Mucosa of stomach (tissue), 1 donor: ENCODE results near the gene GPX8.

ENCODE experiments used
- H3K27me3 ChIP-seq: one replicate; pipeline ENCODE4 v1.7.0; 2013; ENCODE audit warnings: mild to moderate bottlenecking, low read length; ENCODE audit not compliant: control insufficient read depth, insufficient read depth
- H3K36me3 ChIP-seq: one replicate; pipeline ENCODE4 v1.7.0; 2013; ENCODE audit warnings: low read length; ENCODE audit not compliant: control insufficient read depth, insufficient read depth
- H3K4me1 ChIP-seq: one replicate; pipeline ENCODE4 v1.7.0; 2013; ENCODE audit warnings: mild to moderate bottlenecking, low read length; ENCODE audit not compliant: control insufficient read depth, insufficient read depth
- H3K4me3 ChIP-seq: one replicate; pipeline ENCODE4 v1.7.0; 2013; ENCODE audit warnings: low read length
- H3K9ac ChIP-seq: one replicate; pipeline ENCODE4 v1.7.0; 2013; ENCODE audit warnings: mild to moderate bottlenecking, low read length, moderate library complexity
- H3K9me3 ChIP-seq: one replicate; pipeline ENCODE4 v1.7.0; 2013; ENCODE audit warnings: mild to moderate bottlenecking, low read length, moderate library complexity; ENCODE audit not compliant: control insufficient read depth
- donor health status: Pancreatic carcinoma.

GPX8 gene, protein sequence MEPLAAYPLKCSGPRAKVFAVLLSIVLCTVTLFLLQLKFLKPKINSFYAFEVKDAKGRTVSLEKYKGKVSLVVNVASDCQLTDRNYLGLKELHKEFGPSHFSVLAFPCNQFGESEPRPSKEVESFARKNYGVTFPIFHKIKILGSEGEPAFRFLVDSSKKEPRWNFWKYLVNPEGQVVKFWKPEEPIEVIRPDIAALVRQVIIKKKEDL

DNA sequence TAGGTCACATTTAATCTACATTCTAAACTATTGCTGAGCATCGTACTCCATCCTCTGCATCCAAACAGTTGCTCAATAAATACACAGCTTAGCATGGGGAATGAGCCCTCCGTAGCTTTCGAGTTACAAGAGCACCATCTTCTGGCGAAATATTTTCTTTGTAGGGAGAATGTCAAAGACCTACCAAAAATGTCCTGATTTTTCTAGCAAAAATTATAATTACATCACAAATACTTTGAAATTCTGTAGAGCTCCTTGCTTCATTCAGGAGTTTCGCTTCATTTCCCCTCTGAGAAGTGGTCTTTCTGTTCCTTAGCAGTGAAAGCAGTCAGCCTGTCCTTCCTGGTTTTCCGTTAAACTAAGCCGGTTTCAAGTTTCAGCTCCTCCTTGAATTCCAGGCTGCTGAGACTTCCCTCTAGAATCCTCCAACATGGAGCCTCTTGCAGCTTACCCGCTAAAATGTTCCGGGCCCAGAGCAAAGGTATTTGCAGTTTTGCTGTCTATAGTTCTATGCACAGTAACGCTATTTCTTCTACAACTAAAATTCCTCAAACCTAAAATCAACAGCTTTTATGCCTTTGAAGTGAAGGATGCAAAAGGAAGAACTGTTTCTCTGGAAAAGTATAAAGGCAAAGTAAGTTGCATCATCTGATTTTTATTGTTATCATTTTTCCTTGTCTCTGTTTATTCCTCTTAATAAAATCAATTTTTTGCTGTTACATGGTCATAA is at the start of gene GPX8:
GPX8 (plus strand) TSS at position 409 of the 730 bp plus-strand sequence; CDS start at position 431, 22 bp downstream.
- Histone ChIP-seq H3K27me3 (peaks cover 3% of the 10 kb centered on the region), H3K9me3 (no peaks in the 10 kb centered on the region), H3K9ac (no peak within 1 kb of the TSS), H3K4me3 (peak within 1 kb of the TSS; percentile 37), H3K4me1 (no peaks in the 10 kb centered on the region), H3K36me3 (no peaks in the 10 kb centered on the region)

DNA sequence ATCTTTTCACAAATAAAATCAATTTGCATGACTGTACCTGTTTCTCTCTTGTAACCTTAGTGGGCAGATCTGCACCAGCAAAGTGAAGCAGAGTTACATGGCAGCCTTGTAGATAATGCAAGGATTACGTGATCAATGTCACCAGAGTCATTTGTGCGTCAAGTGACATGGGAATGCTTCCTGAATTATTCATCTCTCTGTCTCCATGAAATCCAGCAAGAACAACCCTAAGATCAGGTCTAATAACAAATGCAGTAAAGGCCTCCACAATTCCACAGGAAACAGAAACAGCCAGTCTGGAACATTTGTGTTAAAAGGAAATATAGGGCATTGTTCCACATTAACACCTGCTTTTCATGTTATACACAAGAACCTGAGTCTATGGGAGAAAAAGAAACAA is 49.8 kb upstream of the GPX8 start:
- no peaks in the 10 kb centered on the region for H3K4me1 ChIP-seq
- H3K27me3 ChIP-seq: no peaks in the 10 kb centered on the region
- H3K9ac ChIP-seq: no peak overlapping the region
- no peaks in the 10 kb centered on the region for H3K36me3 ChIP-seq
- H3K9me3 ChIP-seq: no peaks in the 10 kb centered on the region
- no peak overlapping the region for H3K4me3 ChIP-seq

DNA sequence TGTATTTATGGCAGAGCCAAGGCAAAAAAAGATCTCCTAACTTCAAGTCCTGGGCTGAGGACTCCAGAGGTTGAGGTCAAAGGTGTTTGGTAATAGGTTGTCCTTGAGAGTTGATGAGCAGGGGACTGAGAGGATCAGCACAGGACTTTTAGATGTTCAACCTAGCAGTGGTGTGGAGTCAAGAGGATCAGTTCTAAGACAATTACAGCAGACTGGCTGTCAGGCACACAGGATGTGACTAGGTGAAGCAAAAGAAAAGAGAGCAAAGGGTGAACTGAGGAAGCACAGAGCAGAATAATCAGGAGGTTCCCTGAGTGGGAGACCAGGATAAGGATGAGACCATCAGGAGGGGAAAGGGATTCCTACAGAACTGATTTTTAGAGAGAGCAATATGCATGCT is 46.6 kb upstream of the GPX8 start:
- no peaks in the 10 kb centered on the region for H3K9me3 ChIP-seq
- no peak overlapping the region for H3K9ac ChIP-seq
- no peaks in the 10 kb centered on the region for H3K4me1 ChIP-seq
- H3K4me3 ChIP-seq: no peak overlapping the region
- H3K27me3 ChIP-seq: no peaks in the 10 kb centered on the region
- H3K36me3 ChIP-seq: no peaks in the 10 kb centered on the region

DNA sequence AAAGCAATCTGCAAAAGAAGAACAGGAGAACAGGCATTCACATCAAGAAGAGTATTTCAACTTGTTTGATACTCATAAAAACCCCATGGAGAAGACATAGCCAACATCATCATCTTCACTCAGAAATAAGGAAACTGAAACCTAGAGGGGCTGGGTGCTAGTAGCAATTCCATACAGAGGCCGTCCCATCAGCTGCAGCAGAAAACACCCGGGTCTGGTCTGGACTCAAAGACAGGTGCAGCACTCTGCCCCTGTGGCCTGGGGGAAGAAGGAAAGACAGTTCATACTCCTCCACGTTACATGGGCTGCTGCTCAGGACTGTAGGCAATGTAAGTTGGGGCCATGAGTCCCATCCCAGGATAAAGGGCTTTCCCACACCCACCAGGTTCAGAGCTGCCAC is 45.9 kb upstream of the GPX8 start:
- Histone ChIP-seq H3K9me3 (no peaks in the 10 kb centered on the region), H3K4me3 (no peak overlapping the region), H3K27me3 (no peaks in the 10 kb centered on the region), H3K9ac (no peak overlapping the region), H3K36me3 (no peaks in the 10 kb centered on the region), H3K4me1 (no peaks in the 10 kb centered on the region)

DNA sequence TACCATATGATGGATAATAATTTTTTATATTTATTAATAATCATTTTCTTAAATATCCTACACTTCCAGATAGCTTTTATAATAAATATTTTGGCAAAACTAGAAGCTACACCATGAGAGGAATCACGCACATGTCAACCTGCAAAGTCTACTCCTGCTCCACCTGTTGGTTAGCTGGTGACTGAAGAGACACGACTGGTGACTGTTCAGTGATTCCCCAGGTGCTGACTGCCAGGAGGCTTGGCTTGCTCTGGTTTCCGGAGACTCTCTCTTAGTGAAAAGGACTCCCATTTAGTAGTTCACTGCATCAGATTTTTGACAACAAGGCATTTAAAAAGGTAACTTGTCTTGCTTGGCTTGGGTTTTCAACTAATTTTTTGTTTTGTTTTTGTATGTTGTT is 36.6 kb upstream of the GPX8 start:
- no peak overlapping the region for H3K9ac ChIP-seq
- no peak overlapping the region for H3K4me3 ChIP-seq
- no peaks in the 10 kb centered on the region for H3K4me1 ChIP-seq
- H3K27me3 ChIP-seq: no peaks in the 10 kb centered on the region
- H3K9me3 ChIP-seq: no peaks in the 10 kb centered on the region
- H3K36me3 ChIP-seq: no peaks in the 10 kb centered on the region

DNA sequence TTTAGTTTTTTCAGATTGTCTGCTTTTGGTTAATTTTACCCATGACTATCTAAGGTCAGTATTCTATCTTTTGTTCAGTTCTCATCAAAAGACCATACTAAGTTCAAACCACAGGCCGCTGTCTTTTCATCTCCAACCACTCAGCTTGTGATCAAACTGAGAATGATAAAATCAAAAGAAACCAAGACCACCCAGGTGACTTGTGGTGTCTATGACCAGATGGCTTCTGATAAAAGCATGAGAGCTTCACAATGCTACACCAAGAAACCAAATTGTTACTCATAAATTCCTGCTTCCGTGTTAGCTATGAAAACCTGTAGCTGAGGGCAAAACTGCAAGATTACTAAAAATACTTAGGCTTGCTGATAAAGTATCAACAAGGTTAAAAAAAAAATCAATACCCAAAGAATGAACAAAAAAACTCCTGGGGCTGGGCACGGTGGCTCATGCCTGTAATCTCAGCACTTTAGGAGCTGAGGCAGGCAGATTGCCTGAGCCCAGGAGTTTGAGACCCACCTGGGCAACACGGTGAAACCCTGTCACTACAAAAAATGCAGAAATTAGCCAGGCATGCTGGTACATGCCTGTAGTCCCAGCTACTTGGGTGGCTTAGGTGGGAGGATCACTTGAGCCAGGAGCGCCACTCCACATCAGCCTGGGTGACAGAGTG is 25.8 kb upstream of the GPX8 start:
- Histone ChIP-seq H3K36me3 (no peaks in the 10 kb centered on the region), H3K9ac (no peak overlapping the region), H3K9me3 (no peaks in the 10 kb centered on the region), H3K4me3 (no peak overlapping the region), H3K4me1 (no peaks in the 10 kb centered on the region), H3K27me3 (no peaks in the 10 kb centered on the region)

DNA sequence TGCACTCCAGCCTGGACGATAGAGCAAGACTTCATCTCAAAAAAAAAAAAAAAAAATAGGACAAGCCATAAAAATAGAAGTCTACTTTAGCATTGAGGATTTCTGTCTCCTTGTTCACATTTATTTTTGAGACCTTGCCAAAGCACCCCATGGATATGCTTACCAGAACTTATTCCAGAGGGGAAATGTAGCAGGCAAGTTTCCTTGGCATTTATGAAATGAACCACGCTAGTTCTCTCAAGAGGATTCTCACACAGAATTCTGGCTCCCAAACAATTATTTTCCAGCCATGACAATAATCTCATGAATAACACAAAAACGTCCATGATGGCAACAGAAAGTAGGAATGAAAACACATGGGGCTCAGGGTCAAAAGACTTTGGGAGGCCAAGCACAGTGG is 23.4 kb upstream of the GPX8 start:
- Histone ChIP-seq H3K9me3 (no peaks in the 10 kb centered on the region), H3K27me3 (no peaks in the 10 kb centered on the region), H3K4me3 (no peak overlapping the region), H3K36me3 (no peaks in the 10 kb centered on the region), H3K9ac (no peak overlapping the region), H3K4me1 (no peaks in the 10 kb centered on the region)

DNA sequence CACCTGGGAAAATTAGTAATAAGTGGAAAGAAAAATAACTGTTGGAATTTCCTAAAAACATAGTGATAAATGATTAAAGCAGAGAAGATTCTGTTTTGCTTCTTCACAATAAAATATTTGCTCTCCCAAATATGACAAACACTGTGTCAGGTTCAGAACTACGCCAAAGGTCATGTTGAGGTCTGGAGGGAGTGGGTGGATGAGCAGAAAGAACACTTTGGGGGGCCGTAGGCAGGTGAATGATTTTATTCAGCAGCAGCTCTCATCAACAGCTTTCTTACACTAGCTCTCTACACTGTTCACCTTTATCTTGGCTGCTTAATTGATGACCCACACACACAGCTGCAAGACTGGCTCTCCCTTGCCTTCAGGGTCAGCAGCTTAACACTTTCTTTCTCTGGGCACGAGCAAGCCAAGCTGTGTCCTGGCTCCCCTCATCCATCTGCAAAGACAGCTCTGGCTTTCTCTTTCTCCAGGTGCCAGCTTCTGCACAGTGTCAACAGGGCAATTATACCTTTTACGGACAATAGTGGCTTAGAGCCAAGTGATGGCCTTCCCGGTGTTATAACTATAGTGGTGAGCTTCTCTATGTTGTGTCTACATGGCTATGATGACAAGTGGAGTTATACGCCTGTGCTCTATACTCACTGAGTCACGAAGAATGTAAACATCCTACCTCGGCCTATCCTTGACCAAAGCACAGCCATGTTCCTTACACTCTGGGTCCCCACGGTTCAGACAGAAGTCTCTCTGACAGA is 18.9 kb upstream of the GPX8 start:
- Histone ChIP-seq H3K9ac (no peak overlapping the region), H3K9me3 (no peaks in the 10 kb centered on the region), H3K4me1 (no peaks in the 10 kb centered on the region), H3K4me3 (no peak overlapping the region), H3K27me3 (no peaks in the 10 kb centered on the region), H3K36me3 (no peaks in the 10 kb centered on the region)

DNA sequence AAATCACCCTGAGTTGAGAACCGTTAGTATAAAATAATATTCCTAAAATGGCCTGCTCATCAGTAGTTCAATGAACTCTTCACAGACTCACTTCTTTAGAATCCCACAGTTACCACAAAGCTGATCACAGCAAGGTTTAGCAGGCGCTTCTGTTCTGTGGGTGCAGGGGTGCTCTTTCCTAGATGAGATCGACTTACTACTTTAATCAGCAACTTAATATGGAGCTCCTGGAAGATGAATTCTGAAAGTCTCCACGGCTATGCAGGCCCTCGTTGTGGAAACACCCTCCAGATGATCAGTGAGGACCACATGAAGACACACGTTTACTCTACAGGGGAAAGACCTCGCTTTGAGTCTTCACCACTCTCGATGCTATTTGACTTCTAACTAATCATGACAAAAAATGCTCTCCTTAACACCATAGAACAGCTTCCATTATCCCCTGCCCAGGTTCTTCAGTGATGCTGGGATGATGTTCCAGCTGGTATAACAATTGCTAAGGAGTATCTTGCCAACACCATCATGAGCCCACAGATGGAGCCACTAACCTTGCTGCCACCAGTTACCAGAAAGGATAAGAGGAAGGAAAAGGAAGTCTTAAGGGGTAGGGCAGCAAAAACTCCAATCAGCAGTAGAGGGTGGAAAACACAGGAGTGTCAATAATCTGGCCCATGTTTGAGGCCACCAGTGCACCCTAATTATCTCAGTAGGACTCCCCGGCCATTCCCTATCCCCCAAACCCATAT is 17.9 kb upstream of the GPX8 start:
- Histone ChIP-seq H3K4me1 (no peaks in the 10 kb centered on the region), H3K9me3 (no peaks in the 10 kb centered on the region), H3K9ac (no peak overlapping the region), H3K27me3 (no peaks in the 10 kb centered on the region), H3K4me3 (no peak overlapping the region), H3K36me3 (no peaks in the 10 kb centered on the region)

DNA sequence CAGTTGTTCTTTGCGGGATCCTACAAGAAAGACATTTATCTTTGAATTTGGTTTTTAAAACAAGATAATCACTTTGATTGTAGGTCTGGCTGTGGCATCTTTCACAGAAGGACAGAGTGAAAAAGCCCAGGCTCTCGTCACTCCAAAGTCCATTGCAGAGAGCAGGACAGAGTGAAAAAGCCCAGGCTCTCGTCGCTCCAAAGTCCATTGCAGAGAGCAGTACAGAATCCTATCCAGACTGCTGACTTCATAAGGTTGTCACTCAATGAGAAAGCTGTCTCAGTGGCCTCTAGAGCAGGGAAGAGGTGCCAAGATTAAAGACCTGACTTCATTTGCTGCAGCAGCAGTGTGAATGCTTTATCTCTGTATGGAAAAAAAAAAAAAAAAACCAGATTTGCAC is 16.3 kb upstream of the GPX8 start:
- Histone ChIP-seq H3K9me3 (no peaks in the 10 kb centered on the region), H3K9ac (no peak overlapping the region), H3K36me3 (no peaks in the 10 kb centered on the region), H3K4me3 (no peak overlapping the region), H3K4me1 (no peaks in the 10 kb centered on the region), H3K27me3 (no peaks in the 10 kb centered on the region)

DNA sequence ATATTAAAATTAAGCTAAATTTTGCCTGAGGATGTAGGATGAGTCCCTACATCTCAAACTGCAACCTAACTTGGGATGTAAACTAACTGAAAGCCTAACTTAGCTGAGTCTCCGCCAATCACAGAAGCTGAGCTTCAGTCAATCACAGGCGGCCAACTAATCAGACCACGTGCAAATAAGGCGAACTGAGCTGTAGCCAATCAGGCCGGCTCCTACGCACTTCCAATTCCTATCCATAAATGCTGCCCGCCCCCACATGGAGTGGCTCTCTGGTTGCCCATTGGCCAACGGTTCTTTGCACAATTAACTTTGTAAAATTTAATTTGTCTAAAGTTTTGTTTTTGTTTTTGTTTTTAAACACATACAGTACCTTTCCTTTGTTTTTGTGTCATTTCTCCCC is 13.9 kb upstream of the GPX8 start:
- H3K36me3 ChIP-seq: no peaks in the 10 kb centered on the region
- H3K9me3 ChIP-seq: no peaks in the 10 kb centered on the region
- no peaks in the 10 kb centered on the region for H3K27me3 ChIP-seq
- H3K4me3 ChIP-seq: no peak overlapping the region
- no peaks in the 10 kb centered on the region for H3K4me1 ChIP-seq
- H3K9ac ChIP-seq: no peak overlapping the region
